ENCODE measurements around the gene TENM4.
"Not testable (repeated sequence)": the region's sequence is repeated elsewhere in the genome, so short reads cannot be mapped to it uniquely, and the experiment has no call there.

DNA sequence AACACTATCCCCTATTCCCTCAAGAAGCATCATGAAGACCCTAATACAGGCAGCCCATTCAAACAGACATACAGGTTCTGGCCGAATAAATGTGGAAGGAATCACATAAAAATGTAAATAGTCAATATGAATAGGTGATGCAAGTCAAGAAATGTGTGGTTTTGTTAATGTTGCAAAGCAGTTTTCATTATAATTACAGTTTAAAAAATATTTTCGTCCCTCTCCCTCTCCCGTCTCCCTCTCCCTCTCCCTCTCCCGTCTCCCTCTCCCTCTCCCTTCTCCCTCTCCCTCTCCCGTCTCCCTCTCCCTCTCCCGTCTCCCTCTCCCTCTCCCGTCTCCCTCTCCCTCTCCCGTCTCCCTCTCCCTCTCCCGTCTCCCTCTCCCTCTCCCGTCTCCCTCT is 250.3 kb downstream of the TENM4 start:
- TF ChIP-seq, protein P1, sequence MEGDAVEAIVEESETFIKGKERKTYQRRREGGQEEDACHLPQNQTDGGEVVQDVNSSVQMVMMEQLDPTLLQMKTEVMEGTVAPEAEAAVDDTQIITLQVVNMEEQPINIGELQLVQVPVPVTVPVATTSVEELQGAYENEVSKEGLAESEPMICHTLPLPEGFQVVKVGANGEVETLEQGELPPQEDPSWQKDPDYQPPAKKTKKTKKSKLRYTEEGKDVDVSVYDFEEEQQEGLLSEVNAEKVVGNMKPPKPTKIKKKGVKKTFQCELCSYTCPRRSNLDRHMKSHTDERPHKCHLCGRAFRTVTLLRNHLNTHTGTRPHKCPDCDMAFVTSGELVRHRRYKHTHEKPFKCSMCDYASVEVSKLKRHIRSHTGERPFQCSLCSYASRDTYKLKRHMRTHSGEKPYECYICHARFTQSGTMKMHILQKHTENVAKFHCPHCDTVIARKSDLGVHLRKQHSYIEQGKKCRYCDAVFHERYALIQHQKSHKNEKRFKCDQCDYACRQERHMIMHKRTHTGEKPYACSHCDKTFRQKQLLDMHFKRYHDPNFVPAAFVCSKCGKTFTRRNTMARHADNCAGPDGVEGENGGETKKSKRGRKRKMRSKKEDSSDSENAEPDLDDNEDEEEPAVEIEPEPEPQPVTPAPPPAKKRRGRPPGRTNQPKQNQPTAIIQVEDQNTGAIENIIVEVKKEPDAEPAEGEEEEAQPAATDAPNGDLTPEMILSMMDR (IDR thresholded peaks at IDR 0.05): not testable (repeated sequence)
- TF ChIP-seq POLR2AphosphoS5, POLR2A, EP300 (IDR thresholded peaks at IDR 0.05): not testable (repeated sequence)
